Neural cell (in vitro differentiated cells): ENCODE measurements around the gene MPHOSPH9. TPM values are rescaled to one million over a fixed set of nuclear protein-coding genes. Genes with fewer than 3 reads are reported as not detected.

ENCODE experiments used
- H2AFZ ChIP-seq: fragments of 200-600, 300-800 bp; sonication (generic), shearing (Covaris generic); 2 replicates; pipeline ENCODE4 v1.6.0; 2014; ENCODE audit warnings: low read depth, mild to moderate bottlenecking, antibody characterized with exemption, low read length, moderate library complexity
- H3F3A ChIP-seq: fragments of 200-600 bp; shearing (Covaris generic); 2 replicates; pipeline ENCODE4 v1.6.1; 2016; ENCODE audit warnings: mild to moderate bottlenecking, moderate library complexity, mixed read lengths, antibody characterized with exemption, low read length; ENCODE audit not compliant: insufficient read depth, poor library complexity, severe bottlenecking
- H3K27ac ChIP-seq: fragments of 200-600, 300-800 bp; sonication (generic), shearing (Covaris generic); 2 replicates; pipeline ENCODE4 v1.5.1; 2014; ENCODE audit warnings: mild to moderate bottlenecking, low read length, moderate library complexity
- H3K27me3 ChIP-seq: fragments of 300-800, 200-600 bp; sonication (generic), shearing (Covaris generic); 2 replicates; pipeline ENCODE4 v1.6.0; 2014; ENCODE audit warnings: mild to moderate bottlenecking, low read depth, low read length, moderate library complexity; ENCODE audit not compliant: insufficient read depth
- H3K36me3 ChIP-seq: fragments of 300-800, 200-600 bp; sonication (generic), shearing (Covaris generic); 2 replicates; pipeline ENCODE4 v1.5.1; 2014; ENCODE audit warnings: mild to moderate bottlenecking, antibody characterized with exemption, low read length, moderate library complexity; ENCODE audit not compliant: insufficient read depth
- H3K4me2 ChIP-seq: fragments of 300-800, 200-600 bp; sonication (generic), shearing (Covaris generic); 2 replicates; pipeline ENCODE4 v1.6.0; 2014; ENCODE audit warnings: mild to moderate bottlenecking, low read length
- H3K4me3 ChIP-seq: fragments of 300-800, 200-600 bp; sonication (generic), shearing (Covaris generic); 2 replicates; pipeline ENCODE4 v1.5.1; 2014; ENCODE audit warnings: mild to moderate bottlenecking, low read length, moderate library complexity
- H3K79me2 ChIP-seq: fragments of 200-600 bp; shearing (Covaris generic); replicated peaks from 2 replicates; pipeline ENCODE4 v1.6.0; 2014; ENCODE audit warnings: mild to moderate bottlenecking, low read length, moderate library complexity; ENCODE audit not compliant: insufficient read depth
- H3K9ac ChIP-seq: fragments of 300-800, 200-600 bp; sonication (generic), shearing (Covaris generic); 2 replicates; pipeline ENCODE4 v1.6.1; 2016; ENCODE audit warnings: mild to moderate bottlenecking, low read length, mixed read lengths
- H3K9me2 ChIP-seq: fragments of 200-600 bp; shearing (Covaris generic); 2 replicates; pipeline ENCODE4 v1.6.1; 2016; ENCODE audit warnings: mild to moderate bottlenecking, low read length, mixed read lengths; ENCODE audit not compliant: insufficient read depth
- H3K9me3 ChIP-seq: fragments of 200-600, 300-800 bp; sonication (generic), shearing (Covaris generic); 2 replicates; pipeline ENCODE4 v1.6.1; 2016; ENCODE audit warnings: mild to moderate bottlenecking, mixed run types, low read length, moderate library complexity, mixed read lengths
- H4K20me1 ChIP-seq: fragments of 200-600 bp; shearing (Covaris generic); 2 replicates; pipeline ENCODE4 v1.6.1; 2016; ENCODE audit warnings: mild to moderate bottlenecking, mixed run types; ENCODE audit not compliant: insufficient read depth
- EP300 ChIP-seq: fragments of 450-650 bp; conservative IDR thresholded peaks from 2 replicates; pipeline ENCODE4 v1.6.1; 2014; ENCODE audit warnings: antibody characterized with exemption, mild to moderate bottlenecking, moderate library complexity; ENCODE audit not compliant: poor library complexity, severe bottlenecking
- EZH2 ChIP-seq: fragments of 200-600, 300-800 bp; shearing (Covaris generic), sonication (generic); IDR thresholded peaks from 2 replicates; pipeline ENCODE4 v1.6.1; 2014; ENCODE audit warnings: antibody characterized with exemption, low read length, borderline replicate concordance, mild to moderate bottlenecking; ENCODE audit not compliant: insufficient read depth, poor library complexity, severe bottlenecking
- MXI1 ChIP-seq: fragments of 450-650 bp; conservative IDR thresholded peaks from 2 replicates; pipeline ENCODE4 v1.6.1; 2014; ENCODE audit warnings: antibody characterized with exemption, mild to moderate bottlenecking; ENCODE audit not compliant: poor library complexity, severe bottlenecking
- POLR2AphosphoS5 ChIP-seq: IDR thresholded peaks from 2 replicates; pipeline ENCODE4 v1.6.1; 2012
- RAD21 ChIP-seq: fragments of 450-650 bp; conservative IDR thresholded peaks from 2 replicates; pipeline ENCODE4 v1.6.1; 2014; ENCODE audit warnings: antibody characterized with exemption, mild to moderate bottlenecking, moderate library complexity
- SMC3 ChIP-seq: fragments of 450-650 bp; conservative IDR thresholded peaks from 2 replicates; pipeline ENCODE4 v1.6.1; 2014; ENCODE audit warnings: antibody characterized with exemption, mild to moderate bottlenecking, moderate library complexity; ENCODE audit not compliant: poor library complexity
- TAF1 ChIP-seq: IDR thresholded peaks from 2 replicates; pipeline ENCODE4 v1.6.1; 2012; ENCODE audit warnings: low read depth
- polyA plus RNA-seq: library from polyadenylated mRNA; depleted of rRNA; stranded (reverse); fragments of >200 nt; gene quantifications from 2 replicates; pipeline ENCODE4 v1.2.3, GENCODE V29; 2014
- TF ChIP-seq, protein P1 (sequence below): fragments of 450-650 bp; IDR thresholded peaks from 2 replicates; pipeline ENCODE4 v1.5.1; 2014; ENCODE audit warnings: antibody characterized with exemption, mild to moderate bottlenecking, moderate library complexity; ENCODE audit not compliant: poor library complexity, severe bottlenecking
- TF ChIP-seq, protein P2 (sequence below): IDR thresholded peaks from 2 replicates; pipeline ENCODE4 v1.6.1; 2012; ENCODE audit warnings: borderline replicate concordance

MPHOSPH9 gene
- polyA plus RNA-seq, 1 donor from 2014 or later: 59.1 TPM

DNA sequence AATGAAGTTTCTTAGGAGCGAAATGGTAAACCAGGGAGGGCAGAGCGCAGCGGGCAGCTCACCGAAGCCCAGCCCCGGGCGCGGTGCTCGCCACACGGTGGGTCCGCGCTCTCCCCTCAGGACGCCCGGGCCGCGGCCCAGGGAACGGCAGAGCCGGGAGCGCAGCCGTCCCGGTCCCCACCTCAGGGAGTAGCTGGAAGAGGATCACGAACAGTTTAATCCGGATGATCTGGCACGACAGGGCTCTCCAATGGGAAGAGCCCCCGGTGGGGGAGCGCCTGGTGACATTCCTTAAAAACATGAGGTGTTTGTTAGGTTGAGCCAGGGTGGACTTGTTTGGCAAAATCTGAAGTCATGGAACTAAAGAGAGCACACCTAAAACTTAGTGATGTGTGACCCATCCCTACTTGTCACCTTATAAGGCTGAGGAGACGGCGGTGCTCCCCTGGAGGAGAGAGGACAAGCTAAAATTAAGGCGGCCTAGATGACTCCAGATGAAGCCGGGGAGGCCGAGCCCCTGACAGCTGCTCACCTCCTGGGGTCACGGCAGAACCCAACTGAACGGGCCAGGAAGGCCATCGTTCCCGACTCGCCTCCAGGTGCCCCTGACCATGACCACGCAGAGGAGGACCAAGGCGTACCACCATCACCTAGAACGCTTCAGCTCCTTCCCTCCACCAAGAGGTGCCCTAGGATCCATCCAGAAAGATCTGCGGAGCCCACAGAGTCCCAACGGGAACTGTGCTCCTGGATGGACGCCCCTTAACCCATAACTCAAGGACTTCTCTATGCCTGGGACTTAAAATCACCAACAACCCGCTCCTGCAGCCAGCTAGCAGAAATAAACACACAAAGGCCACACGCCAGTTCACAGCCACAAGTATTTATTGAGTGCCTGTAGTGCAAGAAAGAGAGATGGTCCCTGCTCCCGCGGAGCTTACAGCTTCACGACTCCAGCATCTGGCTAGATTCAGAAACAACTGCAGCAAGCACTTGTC is 81.2 kb downstream of the MPHOSPH9 start:
- Histone ChIP-seq H2AFZ (no peak overlapping the region), H3K4me3 (peak overlapping the region; percentile 73), H3K79me2 (no peaks in the 10 kb centered on the region), H3K9me2 (no peaks in the 10 kb centered on the region), H3K36me3 (no peaks in the 10 kb centered on the region), H3K9ac (peak overlapping the region; percentile 57), H3F3A (no peaks in the 10 kb centered on the region), H3K9me3 (no peaks in the 10 kb centered on the region), H3K27me3 (peaks cover 6% of the 10 kb centered on the region), H3K27ac (no peak overlapping the region), H3K4me2 (peak overlapping the region; percentile 30), H4K20me1 (no peaks in the 10 kb centered on the region)
- TF ChIP-seq, protein P1, sequence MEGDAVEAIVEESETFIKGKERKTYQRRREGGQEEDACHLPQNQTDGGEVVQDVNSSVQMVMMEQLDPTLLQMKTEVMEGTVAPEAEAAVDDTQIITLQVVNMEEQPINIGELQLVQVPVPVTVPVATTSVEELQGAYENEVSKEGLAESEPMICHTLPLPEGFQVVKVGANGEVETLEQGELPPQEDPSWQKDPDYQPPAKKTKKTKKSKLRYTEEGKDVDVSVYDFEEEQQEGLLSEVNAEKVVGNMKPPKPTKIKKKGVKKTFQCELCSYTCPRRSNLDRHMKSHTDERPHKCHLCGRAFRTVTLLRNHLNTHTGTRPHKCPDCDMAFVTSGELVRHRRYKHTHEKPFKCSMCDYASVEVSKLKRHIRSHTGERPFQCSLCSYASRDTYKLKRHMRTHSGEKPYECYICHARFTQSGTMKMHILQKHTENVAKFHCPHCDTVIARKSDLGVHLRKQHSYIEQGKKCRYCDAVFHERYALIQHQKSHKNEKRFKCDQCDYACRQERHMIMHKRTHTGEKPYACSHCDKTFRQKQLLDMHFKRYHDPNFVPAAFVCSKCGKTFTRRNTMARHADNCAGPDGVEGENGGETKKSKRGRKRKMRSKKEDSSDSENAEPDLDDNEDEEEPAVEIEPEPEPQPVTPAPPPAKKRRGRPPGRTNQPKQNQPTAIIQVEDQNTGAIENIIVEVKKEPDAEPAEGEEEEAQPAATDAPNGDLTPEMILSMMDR: no peak
- TF ChIP-seq MXI1 (no peak), TAF1 (no peak), SMC3 (no peak), RAD21 (no peak), EP300 (no peak), EZH2 (no peak), POLR2AphosphoS5 (no peak)
- TF ChIP-seq, protein P2, sequence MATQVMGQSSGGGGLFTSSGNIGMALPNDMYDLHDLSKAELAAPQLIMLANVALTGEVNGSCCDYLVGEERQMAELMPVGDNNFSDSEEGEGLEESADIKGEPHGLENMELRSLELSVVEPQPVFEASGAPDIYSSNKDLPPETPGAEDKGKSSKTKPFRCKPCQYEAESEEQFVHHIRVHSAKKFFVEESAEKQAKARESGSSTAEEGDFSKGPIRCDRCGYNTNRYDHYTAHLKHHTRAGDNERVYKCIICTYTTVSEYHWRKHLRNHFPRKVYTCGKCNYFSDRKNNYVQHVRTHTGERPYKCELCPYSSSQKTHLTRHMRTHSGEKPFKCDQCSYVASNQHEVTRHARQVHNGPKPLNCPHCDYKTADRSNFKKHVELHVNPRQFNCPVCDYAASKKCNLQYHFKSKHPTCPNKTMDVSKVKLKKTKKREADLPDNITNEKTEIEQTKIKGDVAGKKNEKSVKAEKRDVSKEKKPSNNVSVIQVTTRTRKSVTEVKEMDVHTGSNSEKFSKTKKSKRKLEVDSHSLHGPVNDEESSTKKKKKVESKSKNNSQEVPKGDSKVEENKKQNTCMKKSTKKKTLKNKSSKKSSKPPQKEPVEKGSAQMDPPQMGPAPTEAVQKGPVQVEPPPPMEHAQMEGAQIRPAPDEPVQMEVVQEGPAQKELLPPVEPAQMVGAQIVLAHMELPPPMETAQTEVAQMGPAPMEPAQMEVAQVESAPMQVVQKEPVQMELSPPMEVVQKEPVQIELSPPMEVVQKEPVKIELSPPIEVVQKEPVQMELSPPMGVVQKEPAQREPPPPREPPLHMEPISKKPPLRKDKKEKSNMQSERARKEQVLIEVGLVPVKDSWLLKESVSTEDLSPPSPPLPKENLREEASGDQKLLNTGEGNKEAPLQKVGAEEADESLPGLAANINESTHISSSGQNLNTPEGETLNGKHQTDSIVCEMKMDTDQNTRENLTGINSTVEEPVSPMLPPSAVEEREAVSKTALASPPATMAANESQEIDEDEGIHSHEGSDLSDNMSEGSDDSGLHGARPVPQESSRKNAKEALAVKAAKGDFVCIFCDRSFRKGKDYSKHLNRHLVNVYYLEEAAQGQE: no peak

DNA sequence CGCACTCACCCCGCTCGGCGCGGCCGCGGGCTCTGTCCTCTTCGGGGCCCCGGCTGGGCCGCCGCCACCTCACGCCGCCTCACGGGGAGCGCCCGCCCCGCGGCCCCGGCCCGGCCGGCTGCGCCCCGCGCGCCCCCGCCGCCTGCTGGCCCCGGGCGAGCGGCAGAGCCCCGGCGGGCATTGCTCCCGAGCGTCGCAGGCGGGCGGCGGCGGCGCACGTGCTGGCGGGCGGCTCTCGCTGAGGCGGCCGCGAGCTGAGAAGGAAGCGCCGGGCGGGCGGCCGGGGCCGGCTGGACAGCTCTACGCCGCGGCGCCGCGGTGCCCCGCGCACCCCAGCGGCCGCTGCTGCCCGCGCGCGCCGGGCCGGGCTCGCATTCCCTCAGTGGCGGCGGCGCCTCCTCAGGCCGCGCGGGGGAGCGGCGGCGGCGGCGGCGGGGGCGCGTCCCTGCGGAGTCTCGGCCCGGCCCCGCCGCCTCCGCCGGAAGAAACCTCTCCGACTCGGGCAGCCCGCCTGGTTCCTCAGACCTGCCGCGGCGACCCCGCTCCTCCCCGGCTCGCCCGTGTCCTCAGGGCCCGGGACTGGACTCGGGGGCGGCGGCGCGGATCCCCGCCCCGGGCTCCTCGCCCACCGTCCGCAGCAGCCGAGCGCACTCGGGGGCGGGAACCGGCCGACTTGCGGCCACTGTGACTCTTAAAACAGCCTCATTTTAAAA is 82.0 kb downstream of the MPHOSPH9 start, which contains the start of gene PITPNM2:
PITPNM2 (minus strand) TSS at position 347 of the 713 bp plus-strand sequence. CDS start 116,500 bp downstream, outside the sequence.
- H4K20me1 ChIP-seq: no peaks in the 10 kb centered on the region
- peaks cover 6% of the 10 kb centered on the region for H3K27me3 ChIP-seq
- peak within 1 kb of the TSS; percentile 33 for H2AFZ ChIP-seq
- no peak within 1 kb of the TSS for H3K27ac ChIP-seq
- H3K79me2 ChIP-seq: no peaks in the 10 kb centered on the region
- TF ChIP-seq POLR2AphosphoS5: no peak
- TF ChIP-seq, protein P1: peak; percentile 48
- TF ChIP-seq MXI1: peak; percentile 30
- TF ChIP-seq SMC3: peak; percentile 58
- H3K36me3 ChIP-seq: no peaks in the 10 kb centered on the region
- peak within 1 kb of the TSS; percentile 30 for H3K4me2 ChIP-seq
- H3K4me3 ChIP-seq: peak within 1 kb of the TSS; percentile 74
- H3K9me3 ChIP-seq: no peaks in the 10 kb centered on the region
- H3K9ac ChIP-seq: peak within 1 kb of the TSS; percentile 65
- no peaks in the 10 kb centered on the region for H3K9me2 ChIP-seq
- H3F3A ChIP-seq: no peaks in the 10 kb centered on the region
